Gastroesophageal sphincter (tissue), 3 donors: ENCODE measurements around the gene DMRT1.

Experiments used
- CTCF ChIP-seq, 4 experiments: fragments of 200-600 bp in 2 of 4; fragments of 450-650 bp in 2 of 4; sonication (generic) in 1 of 4; IDR thresholded peaks; one replicate each; pipeline ENCODE4 v1.5.1; 2017 to 2019; ENCODE audit warnings: antibody characterized with exemption in 4 of 4, mild to moderate bottlenecking in 2 of 4, moderate library complexity in 2 of 4
- EP300 ChIP-seq: sonication (generic); formaldehyde crosslinking; IDR thresholded peaks from one replicate; pipeline ENCODE4 v1.6.1; 2017; ENCODE audit warnings: antibody characterized with exemption, mild to moderate bottlenecking
- POLR2A ChIP-seq, 2 donors: fragments of 450-650 bp; IDR thresholded peaks; one replicate each; pipeline ENCODE4 v1.6.1; 2017; ENCODE audit warnings: antibody characterized with exemption in 2 of 2, mild to moderate bottlenecking in 2 of 2, moderate library complexity in 1 of 2
- POLR2AphosphoS5 ChIP-seq: sonication (generic); formaldehyde crosslinking; IDR thresholded peaks from one replicate; pipeline ENCODE4 v1.6.1; 2017; ENCODE audit warnings: antibody characterized with exemption

GRCh38 chr9:880725-881124, 39.2 kb downstream of the DMRT1 start:
- TF ChIP-seq POLR2A (IDR thresholded peaks at IDR 0.05) (no peak), CTCF (IDR thresholded peaks at IDR 0.05) (no peak), POLR2AphosphoS5 (no peak), EP300 (no peak)
